Stimulated activated CD4-positive, alpha-beta T cell treated with anti-CD3 and anti-CD28 coated beads, TNF-alpha, amount 100 ng/mL, for 4 hours (primary cell): Measurements from ENCODE around the gene OR1F1.
"Not testable (repeated sequence)": the region's sequence is repeated elsewhere in the genome, so short reads cannot be mapped to it uniquely, and the experiment has no call there.

Experiments used
- DNase-seq, 3 experiments: peaks; one replicate each; pipeline ENCODE4 v3.0.0-alpha.2; 2020; ENCODE audit warnings: low read depth in 3 of 3

OR1F1 gene

DNA sequence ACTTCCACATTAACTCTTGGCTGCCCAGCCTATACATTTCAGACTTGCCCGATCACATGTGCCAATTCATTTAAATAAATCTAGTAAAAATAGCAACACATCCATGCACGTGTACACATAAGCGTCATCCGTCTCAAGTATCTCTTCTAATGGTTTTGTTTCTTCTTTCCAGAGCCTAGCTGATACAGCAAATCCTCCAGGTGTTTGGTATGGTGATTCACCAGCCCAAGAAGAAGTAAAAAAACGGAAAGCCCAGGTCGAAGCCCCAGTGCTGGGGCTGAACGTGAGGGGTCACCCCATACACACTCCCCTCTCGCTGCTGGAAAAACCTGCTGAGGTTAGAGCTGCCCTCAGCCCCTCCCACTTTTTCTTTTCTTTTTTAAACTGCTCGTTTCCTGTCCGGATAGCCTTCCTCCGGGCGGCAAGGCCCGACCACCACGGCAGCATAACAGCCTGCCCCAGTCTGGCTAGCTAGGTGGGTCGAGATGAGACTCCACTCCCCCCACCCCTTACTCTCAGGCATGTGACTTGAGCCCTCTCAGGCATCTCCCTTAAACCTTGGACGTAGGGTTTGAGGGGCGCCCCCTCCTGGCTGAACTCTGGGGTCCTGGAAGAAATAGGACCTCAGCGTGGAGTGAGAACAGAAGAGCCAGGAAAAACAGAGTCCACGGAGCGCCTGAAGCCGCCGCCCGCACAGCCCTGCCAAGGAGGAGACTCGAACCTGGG lies 13.9 kb upstream of the OR1F1 start:
- no peak for DNase-seq

DNA sequence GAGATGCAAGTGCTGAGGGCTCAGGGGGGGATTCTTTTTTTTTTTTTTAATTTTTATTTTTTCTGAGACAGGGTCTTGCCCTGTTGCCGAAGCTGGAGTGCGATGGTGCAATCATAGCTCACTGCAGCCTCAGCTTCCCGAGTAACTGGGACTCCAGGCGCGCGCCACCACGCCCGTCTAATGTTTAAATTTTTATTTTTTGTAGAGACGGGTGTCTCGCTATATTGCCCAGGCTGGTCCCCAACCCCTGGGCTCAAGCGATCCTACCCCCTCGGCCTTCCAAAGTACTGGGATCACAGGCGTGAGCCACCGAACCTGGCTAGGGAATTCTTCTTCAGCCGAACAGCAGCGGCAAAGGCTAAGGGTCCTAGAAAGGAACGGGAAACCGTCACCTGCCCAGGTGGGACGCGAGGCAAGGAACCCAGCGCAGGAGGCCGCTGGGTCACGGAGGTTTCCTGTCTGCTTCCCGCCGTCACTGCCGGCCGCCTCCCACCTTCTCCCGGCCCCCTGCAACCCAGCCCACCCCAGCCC lies 13.3 kb upstream of the OR1F1 start:
- DNase-seq, result no peak

DNA sequence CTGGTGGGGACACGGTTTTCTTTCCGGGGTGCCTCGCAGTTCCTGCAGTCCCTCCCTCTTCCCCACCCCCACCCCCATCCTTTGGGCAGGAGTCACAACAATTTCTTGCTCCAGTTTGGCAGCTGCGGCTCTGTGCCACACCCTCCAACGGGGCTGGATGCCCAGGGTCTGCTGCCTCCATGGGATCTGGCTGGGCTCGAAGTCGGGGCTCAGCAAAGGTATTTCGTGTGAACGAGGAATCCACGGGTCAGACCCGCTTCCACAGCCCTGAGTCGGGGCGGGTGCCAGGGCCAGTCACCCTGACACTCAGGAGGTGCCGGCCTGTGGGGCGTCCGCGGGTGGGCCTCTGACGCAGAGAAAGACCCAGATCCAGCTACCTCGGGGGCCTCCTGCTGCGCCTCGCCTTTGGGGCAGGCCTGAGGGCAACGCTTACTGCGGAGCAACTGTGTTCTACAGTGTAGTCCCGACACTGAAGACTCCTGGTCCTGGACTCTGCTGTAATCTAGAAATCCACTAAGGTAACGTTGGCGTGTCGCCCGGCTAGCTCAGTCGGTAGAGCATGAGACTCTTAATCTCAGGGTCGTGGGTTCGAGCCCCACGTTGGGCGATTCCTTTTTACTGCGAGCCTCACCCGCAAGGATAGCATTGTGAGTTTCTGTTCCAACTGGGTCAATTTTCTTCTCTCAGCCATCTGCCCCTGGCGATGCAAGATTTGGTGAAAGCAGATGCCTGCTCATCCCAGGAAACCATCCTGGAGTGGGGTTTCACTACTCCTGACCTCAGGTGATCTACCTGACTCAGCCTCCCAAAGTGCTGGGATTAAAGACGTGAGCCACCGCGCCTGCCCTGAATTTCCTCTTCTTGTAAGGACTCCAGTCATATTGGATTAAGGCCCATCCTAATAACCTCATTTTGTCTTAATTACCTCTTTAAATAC lies 12.6 kb upstream of the OR1F1 start:
- no peak for DNase-seq

DNA sequence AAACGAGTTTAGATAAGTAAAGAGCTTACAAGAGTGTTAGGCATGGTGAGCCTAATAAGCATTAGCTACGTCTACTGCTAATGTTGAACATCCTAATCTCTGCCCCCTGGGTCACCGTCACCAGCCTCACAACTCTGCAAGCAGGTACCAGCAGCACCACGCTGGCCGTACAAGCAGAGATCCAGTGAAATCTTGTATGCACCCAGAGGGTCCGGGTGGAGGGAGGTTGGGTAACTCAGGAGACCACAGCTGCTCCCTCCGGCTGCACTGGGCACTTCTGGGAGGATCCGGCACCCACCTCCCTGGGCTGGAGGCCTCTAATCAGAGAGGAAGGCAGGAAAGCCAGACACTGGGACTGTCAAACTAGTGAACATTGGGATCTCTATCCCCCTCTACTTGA lies 8.4 kb upstream of the OR1F1 start:
- DNase-seq, result no peak

DNA sequence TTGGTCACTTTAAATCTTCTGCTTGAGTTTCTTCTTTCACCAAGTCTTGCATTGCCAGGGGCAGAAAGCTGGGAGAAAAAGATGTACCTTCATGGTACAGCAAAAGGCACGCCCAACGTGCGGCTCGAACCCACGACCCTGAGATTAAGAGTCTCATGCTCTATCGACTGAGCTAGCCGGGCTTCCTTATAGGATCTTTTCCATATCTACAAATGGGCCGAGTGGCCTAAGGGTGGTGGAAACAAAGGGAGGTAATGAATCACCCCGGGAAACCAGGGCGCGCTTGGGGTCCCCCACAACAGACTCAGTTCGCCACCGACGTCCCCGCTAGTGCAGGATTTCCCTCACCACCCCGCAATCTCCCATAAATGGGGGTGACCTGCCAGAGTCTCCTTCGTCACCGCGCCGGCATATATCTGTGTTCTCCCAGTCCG lies 7.5 kb upstream of the OR1F1 start:
- DNase-seq, result no peak

DNA sequence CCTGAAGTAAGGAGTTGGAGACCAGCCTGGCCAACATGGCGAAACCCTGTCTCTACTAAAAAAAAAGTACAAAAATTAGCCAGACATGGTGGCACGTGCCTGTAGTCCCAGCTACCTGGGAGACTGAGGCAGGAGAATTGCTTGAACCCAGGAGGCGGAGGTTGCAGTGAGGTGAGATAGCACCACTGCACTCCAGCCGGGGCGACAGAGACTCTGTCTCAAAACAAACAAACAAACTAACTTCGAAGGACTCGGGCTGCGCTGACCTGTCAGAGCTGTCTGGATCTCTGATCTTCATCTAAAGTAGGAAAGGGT lies 5.8 kb upstream of the OR1F1 start:
- DNase-seq, result not testable (repeated sequence)

DNA sequence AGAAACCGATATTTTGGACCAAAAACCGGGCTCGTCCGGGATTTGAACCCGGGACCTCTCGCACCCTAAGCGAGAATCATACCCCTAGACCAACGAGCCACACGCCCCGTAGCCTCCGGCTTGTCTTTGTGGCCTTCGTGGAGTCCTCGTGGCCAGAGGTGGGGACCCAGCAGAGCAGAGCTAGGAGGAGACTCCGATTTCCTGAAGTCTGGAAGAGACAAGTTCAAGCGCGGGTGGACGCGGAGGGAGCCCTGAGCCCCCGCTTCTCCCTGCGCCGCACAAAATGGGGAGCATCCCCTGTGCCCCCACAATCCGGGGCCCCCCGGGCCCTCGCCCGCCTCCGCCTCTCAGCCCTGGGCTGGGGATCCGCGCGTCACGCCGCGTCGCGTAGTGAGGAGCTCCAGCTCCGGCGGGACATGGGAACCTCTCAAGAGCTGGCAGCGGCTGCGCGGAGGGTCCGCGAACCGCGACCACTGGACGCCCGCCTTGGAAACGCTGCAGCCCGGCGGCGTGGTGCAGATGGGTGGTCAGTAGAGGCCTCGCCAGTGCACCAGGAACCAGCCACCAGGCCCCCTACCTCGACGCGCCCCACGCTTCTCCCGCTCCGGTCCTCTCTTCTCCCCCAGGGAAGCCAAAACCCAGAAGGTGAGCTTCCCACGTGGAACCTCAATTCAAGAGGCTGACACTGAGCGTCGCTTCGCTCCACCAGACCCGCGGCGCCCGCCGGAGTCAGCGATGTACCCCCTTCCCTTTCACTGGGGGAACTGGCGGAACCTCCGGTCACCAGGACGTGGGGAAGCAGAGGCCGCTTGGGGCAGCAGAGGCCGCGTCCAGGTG lies 5.2 kb upstream of the OR1F1 start:
- no peak for DNase-seq

DNA sequence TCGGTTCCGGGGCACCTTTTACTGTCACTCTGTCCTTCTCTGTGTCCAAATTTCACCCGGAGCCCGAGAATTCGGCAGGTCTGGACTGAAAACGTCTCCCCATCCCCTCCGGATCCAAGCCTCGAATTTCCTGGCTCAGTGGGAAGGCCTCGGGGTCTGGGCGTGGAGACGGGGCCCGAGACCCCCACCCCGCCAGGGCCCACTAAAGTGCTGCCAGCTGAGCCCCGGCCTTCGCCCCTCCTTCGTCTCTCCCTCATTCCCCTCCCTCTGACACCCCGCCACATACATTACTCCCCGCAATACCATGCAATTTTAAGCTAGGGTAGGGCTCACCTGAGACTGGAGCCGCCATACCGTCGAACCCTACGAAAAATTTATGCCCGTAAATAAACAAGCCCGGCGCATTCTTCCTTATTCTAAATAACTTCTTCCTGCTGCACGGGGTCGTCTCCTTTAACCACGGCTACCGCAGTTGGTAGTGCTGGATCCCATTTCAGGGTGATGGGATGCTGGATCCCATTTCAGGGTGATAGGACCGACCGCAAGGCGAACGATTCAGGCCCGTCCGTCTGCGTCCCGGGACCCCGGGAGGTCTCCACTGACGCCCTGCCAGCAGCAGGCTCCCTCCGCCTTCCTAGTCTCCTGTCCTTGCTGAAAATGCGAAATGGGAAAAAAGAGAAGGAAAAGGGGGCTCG lies 4.4 kb upstream of the OR1F1 start:
- no peak for DNase-seq

DNA sequence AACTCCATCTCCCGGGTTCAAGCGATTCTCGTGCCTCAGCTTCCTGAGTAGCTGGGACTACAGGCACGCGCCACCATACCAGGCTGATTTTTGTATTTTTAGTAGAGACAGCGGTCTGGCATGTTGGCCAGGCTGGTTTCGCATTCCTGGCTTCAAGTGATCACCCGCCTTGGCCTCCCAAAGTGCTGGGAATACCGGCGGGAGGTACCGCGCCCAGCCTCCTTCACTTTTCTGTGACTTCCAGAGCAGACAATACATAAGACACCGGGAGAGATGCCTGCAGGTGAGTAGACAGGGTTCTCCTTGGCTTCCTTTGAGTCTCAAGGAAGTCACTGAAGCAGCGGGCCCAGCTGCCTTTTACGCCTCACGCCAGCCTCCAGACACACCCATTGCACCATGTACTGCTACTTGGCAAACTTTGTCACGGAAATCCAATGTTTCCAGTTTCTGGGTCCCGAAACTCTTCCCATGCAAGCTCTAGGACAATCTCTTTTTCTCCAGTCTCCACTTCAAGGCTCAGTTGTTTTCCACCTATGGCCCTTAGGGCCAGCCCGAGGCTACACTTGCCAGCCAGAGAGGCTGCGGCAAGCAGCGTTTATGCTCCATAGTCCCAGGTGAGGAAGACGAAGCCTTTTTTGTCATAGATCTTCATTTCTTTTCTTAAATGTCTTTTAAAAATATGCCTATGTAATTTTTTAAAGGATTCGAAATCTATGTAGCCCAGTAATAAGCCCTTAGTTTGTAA lies 886 bp upstream of the OR1F1 start:
- DNase-seq, result no peak

DNA sequence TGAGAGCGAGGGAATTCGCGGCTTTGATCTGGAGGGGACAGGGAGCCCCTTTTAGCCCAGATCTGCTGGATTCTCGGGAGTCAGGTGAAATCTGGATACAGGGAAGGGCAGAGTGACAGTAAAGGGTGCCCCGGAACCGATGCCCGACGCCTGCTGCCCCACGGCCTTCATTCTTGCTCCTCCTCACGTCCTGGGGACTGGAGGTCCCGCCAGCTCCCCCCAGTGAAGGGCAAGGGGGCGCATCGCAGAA lies 596 bp downstream of the OR1F1 start:
- no peak for DNase-seq

DNA sequence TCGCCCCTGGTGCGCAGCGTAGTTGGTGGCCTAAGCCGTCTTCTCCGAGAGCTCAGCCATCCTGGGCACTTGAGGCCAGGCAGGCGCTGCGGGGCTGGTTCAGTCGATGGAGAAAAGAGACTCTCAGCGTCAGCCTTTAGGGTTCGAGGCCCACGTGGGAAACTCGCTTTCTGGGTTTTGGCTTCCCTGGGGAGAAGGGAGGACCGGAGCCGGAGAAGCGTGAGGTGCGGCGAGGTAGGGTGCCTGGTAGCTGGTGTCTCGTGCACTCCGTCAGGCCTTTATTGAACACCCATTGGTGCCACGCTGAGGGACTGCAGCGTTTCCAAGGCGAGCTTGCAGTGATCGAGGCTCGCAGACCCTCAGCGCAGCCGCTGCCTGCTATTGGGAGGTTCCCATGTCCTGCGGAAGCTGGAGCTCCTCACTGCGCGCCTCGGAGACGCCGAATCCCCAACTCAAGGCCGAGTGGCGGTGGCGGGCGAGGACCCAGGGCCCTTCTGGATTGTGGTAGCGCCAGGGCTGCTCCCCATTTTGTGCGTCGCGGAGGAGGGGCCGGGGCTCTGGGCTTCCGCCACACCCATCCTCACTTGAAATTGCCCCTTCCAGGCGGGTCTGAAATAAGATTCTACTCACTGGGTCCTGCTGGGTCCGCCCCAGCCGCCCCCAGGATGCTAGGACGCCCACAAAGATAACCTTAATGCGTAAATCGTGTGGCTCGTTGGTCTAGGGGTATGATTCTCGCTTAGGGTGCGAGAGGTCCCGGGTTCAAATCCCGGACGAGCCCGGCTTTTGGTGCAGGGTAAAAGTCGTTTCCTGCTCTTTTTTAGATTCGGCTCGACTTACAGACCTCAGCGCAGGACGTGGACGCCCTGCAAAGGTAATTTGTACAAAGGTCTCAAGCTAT lies 1.2 kb downstream of the OR1F1 start:
- DNase-seq, result no peak

DNA sequence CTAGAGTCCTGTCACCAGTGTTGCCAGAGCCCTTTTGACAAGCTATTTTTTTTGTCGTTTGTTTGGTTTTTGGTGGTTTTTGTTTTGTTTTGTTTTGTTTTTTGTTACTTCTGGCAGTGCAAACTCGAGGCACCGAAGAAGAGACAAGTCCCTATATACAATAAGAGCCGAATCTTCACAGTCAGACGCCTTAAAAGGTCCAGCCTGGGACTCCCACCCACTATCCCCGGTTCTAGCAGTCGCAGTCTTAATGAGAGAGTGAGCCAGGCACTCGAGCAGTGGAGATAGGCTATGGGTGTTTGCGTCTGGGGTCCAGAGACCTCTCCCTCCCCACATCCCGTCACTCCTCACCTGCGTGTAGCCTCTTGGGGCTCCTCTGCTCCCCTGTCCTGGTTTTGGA lies 1.9 kb downstream of the OR1F1 start:
- DNase-seq, result no peak

DNA sequence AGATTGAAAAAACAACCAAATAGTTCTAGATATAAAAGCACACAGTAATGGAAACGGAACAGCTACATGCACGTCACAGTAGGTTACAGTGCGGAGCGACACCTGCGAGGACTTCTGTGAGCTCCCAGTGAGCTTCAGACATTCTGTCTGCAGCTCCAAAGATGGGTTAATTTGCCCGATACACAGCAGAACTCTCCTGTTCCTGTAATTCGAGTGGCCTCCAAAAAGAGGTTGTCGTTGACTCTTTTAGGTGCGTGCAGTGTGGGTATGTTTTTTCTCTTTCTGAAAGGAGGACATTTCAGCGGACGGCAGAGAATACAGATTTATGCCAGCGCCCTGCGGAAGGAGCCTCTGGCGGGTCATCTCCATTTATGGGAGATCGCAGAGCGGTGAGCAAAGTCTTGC lies 2.9 kb downstream of the OR1F1 start:
- DNase-seq, result no peak

DNA sequence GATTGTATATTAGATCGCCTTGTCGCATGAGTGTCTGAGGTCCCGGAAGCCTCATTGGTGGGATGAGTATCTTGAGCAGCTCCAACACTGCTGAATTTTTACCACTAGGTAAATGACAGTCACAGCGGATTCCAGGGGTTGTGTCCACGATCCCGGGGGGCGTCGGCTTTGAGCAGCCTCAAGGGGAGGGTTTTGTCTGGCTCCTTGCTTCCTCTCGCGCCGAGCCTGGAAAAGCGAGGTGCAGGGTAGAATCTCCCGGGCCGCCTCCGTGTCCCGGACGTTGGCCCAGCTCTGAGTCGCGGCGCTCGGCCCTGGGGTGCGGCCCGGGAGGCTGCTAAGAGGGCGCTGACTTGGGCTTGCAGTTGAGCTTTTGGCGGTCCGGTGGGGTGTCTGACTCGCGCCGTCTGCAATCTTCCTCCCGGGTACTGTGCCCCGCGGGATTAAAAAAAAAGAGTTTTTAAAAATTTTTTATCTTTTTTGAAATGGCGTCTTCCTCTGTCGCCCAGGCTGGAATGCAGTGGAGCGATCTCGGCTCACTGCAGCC lies 4.5 kb downstream of the OR1F1 start:
- no peak for DNase-seq

DNA sequence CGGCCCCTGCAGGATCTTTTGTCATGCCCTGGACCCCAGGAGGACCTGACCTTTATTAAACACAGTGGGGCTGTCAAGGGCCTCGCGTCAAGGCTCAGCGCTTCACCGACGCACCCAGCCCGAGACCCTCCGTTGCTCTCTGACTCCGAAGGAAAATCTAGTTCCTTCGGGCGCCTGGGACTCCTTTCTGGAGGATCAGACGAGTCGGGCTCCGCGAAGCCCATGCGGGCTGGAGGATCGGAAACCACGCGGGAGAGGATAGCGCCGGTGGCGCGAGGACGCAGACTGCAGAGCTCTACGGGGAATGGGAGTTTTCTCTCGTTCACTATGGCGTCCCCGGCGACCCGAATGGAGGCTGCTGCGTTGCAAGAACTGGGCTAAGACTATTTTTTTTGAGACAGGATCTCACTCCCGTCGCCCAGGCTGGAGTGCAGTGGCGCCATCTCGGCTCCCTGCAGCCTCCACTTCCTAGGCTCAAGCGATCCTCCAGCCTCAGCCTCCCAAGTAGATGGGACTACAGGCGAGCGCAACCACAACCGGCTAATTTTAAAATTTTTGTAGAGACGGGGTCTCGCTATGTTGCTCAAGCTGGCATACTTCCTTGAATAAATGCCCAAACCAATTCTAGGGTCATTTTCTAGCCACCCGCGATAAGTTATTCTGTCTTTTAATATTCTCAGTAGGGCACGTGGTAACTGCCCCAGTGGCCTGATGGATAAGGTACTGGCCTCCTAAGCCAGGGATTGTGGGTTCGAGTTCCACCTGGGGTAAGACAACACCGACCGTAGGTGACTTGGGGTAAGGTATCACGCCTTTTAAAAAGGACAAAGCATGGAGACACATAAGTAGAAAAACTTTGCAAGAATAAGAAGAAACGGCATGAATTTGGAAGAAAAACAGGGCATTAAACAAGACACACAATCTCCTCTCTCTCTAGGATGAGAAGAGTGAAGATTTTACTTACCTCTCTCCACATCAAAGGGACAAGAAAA lies 5.5 kb downstream of the OR1F1 start:
- no peak for DNase-seq

DNA sequence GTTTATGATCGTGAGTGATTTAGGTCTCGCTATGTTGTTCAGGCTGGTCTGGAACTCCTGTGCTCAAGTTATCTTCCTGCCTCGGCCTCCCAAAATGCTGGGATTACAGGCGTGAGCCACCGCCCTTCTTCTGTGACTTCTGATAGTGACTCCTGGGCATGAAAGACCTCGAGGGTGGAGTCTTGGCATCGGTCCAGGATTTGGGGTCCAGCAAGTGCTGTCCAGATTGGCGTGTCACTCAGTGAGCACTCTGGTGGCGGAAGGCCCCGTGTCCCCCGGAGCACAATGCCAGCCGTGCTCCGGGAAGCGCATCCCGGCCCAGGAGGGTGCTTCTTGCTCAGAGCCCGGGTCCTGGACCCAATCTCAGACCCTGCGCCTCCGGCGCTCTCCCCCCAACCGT lies 6.8 kb downstream of the OR1F1 start:
- no peak for DNase-seq

DNA sequence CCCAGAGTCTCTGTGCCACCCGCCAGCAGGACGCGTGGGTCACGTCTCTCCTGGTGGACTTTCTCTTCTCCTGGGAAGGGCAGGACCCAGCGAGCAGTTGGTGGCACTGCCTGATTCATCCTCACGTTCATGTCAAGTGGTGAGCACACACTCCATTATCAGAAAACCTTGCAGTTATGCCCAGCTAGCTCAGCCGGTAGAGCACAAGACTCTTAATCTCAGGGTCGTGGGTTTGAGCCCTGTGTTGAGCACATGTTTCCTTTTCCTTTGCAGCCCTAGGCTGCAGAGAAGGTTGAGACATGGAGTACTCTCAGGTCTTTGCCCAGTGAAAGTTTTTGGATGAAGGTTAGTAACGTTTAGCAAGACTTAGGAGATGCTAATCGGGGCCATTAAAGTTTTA lies 8.0 kb downstream of the OR1F1 start:
- DNase-seq, result no peak

DNA sequence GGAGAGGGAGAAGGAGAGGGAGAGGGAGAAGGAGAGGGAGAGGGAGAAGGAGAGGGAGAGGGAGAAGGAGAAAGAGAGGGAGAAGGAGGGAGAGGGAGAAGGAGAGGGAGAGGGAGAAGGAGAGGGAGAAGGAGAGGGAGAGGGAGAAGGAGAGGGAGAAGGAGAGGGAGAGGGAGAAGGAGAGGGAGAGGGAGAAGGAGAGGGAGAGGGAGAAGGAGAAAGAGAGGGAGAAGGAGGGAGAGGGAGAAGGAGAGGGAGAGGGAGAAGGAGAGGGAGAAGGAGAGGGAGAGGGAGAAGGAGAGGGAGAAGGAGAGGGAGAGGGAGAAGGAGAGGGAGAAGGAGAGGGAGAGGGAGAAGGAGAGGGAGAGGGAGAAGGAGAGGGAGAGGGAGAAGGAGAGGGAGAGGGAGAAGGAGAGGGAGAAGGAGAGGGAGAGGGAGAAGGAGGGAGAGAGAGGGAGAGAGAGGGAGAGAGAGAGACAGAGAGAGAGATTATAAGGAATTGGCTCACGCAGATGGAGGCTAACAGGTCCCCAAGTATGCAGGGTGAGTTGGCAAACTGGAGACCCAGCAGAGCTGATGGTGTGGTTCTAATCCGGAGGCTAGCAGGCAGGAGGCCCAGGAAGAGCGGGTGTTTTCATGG lies 9.8 kb downstream of the OR1F1 start:
- DNase-seq, result not testable (repeated sequence)
